CD1c-positive myeloid dendritic cell (primary cell): ENCODE results near the gene EPC2.
"Not testable (repeated sequence)": the region's sequence is repeated elsewhere in the genome, so short reads cannot be mapped to it uniquely, and the experiment has no call there.

ENCODE experiments used
- DNase-seq: peaks from one replicate; pipeline ENCODE4 v3.0.0-alpha.2; 2016; ENCODE audit errors: extremely low spot score

Gene EPC2

DNA sequence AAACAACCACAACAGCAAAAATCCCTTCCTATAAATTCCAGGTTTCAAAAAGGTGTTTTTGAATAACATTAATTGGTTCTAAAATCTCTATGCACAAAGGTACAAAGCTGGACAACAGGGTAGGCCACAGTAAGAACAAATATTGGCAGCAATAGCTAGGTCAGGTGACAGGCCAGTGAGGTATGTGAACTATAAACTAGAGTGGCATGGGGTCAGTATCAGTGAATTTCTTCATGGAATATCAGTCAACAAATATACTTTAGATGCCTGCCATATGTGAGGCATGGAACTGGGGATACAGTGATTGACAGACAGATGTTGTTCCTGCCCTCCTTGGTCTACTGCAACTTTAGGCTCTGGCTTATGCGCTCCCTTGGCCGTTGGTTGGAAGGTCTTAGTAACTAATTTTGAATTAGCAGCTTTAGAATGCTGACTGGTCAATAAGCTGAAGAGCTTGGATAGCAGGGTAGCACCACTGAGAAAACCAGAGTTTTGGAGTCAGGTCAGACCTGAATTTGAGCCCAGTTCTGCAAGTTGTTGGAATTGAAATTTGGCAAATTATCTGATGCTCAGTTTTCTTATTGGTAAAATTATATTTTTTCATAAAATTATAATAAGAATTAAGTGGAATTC, 2.3 kb upstream of the EPC2 start:
- no peak for DNase-seq

DNA sequence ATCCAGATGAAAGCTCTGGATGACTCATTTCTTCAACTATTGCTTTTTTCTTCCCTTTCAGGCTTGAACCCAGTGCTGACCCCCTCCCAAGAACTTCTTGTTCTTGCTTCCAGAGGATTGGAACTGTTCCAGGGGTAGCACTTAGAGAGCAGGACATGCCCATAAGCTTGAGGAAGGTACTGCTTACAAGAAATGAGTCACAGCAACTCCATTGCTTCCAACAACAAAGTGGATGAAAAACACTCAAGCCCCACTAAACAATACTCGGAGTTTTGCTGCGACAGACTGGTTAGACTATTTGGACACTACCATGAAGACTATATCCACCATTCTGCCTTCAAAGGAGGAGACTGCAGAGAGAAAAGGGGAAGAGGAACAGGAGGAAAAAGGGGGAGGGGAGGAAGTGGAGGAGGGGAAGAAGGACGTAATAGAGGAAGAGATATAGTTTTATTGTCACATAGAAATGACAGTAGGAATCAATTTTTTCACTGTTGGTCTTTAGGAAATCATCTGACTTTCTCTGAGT, 1.6 kb upstream of the EPC2 start:
- peak; percentile 58 for DNase-seq

DNA sequence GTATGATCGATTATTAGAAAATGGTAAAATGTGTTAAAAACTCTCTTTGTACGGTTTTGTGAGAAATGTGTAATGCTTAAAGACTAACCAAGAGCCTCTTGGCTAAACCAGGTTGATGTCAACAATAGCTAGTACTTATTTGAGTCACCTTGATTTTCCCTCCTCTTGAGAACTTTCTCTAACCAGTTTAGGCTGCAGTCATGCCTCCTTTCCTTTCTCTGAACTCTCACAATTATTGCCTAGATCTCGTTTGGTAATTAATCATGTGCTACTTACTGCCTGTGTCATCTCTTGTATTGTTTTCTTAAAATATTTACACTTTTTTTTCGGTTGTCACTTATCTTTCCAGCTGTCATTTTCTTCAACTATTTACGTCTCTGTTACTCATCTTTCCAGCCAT, 1.1 kb upstream of the EPC2 start:
- DNase-seq = peak; percentile 40

DNA sequence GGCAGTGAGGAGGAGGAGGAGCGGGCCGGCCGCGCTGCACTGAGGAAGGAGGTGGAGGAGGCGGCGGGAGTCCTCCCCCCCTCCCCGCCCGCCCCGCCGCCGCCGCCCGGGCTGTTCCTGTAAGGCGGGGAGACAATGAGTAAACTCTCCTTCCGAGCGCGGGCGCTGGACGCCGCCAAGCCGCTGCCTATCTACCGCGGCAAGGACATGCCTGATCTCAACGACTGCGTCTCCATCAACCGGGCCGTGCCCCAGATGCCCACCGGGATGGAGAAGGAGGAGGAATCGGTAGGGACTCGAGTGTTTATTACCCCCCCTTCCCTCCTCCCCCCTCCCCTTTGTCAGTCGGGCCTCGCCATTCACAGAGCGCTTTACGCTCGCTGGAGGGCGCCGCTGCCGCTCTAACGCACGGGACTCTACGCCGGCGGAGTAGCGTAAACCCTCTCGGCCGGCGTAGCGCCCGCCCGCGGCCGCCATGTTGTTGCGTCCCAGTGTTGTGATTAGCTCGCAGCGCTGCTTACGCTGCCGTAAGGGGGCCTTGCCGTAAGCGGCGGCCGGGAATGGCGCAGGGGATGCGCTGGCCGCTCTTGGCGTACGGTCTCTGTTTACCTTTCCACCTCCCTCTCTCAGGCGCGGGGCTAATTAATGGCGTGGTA, 460 bp downstream of the EPC2 start:
- DNase-seq = peak; percentile 97

DNA sequence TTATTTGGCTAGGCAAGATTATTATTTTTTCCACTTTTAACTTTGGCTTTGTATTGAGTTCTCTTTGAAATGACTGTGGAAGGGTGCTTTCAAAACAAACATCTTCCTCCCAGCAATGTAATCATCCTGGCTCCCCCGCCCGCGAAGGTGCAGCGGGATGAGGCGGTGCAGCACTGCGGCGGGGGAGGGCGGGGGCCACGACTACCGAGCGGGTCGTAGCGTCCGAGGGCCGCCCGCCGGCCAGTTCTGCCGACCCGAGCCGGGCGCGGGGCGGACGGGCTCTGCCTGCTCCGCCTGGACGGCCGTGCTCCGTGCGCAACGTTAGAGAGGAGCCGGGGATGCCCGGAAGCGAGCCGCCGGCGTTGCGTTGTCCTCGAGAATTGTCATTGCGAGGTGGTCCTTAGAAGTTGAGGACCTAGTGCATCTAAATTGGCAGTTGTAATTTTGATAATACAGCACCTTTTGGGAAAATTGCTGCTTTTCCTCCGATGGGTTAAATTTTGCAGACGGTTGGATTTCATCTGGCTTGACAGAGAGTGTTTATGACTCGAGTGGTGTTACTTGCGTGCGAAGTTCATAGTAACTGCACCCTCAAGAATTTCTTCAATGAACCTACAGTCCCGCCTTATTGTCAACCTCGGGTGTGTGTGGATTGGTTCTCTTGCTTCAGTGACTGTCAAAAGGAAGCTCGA, 1.1 kb downstream of the EPC2 start:
- peak; percentile 93 for DNase-seq

DNA sequence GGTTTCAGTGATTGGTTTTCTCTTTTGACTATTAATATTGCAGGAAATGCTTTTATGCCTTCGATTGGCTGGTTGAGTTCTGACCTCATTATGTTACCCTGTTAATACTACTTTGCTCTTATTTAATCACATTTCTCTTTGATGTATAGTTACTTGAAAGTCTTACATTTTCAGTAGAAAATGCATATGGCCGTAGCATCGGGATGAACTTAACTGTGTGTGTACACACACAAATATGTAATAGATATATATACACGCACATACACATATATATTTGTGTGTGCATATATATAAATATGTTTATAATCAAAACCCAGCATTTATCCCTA, 1.6 kb downstream of the EPC2 start:
- DNase-seq = no peak

DNA sequence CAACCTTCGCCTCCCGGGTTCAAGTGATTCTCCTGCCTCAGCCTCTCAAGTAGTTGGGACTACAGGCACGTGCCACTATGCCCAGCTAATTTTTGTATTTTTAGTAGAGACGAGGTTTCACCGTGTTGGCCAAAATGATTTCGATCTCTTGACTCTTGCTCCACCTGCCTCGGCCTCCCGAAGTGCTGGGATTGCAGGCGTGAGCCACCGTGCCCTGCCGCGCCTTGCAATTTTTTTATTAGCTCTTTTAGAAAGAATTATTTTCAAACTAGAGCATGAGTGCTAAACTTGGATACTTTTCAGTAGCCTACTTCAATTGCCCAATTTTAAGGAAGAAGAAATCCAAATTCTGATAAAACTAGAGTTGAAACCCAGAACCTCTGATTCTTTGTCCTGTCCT, 3.2 kb downstream of the EPC2 start:
- DNase-seq = not testable (repeated sequence)

DNA sequence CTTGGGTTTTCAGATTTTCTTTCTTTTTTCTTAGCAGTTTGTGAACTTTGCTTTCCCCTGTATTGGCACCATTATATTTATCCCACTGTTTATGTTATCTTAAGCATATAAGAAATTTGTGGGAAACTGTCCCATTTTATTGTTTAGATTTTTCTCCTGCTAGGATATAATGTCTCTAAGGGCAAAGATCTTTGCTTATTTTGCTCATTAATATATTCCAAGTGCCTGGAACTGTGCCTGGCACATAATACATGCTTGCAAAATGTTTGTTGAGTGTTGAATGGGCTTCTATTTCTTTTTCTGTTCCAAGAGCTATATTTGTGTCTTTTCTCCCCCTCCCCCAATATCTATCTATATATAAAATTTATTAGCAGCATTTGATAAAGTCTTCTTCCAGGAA, 5.4 kb downstream of the EPC2 start:
- DNase-seq = no peak

DNA sequence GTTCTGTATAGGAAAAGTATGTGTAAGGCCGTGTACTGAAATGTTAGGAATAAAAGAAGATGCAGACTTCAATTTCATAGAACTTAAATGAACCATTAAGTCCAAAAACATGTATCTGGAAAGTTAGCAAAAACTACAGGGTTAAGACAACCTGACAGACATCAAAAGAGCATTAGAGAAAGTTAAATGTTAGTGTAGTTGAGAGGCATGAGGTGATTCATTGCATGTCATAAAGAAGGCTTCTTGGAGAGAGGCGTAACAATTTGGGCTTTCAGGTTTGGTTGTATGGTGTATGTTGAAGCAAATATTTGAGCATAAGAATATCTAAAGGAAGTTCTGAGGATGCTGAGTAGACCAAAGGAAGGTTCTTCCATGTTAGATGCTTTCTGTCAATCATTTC, 6.3 kb downstream of the EPC2 start:
- no peak for DNase-seq

DNA sequence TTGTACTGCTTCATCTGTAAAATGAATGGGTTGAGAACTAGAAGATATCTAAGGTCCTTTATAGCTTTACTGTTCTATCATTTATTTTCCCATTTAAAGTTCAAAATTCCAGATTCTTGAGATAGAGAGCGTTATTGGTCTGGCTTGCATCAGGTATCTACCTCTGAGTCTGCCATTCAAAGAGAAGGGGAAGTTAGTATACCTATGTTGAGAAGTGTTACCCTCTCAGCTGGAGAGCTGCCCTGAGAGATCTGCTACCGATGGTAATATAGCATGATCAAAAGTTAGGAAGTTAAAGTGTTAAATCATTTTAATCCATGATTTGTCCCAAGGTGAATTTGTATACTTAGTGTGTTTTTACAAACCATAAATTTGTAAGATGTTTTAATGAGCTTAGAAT, 7.4 kb downstream of the EPC2 start:
- no peak for DNase-seq

DNA sequence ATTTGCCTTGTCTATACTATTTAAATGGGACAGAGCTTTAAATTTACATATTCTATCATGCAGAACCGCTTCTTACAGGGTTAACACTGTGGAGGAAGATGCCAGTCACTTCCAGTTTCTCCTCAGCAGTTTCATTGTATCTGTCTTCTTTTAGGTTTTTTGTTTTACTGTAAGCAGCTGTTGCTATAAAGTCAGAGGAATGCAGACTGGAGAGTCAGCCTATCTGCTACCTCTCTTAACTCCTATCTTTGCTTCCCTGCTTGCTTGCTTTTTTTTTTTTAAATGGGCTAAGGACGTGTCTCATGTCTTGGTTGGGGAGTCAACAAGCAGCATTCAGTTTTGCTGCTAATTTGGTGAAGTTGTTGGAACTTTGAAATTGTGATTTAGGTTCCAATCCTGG, 8.9 kb downstream of the EPC2 start:
- DNase-seq = peak; percentile 20

DNA sequence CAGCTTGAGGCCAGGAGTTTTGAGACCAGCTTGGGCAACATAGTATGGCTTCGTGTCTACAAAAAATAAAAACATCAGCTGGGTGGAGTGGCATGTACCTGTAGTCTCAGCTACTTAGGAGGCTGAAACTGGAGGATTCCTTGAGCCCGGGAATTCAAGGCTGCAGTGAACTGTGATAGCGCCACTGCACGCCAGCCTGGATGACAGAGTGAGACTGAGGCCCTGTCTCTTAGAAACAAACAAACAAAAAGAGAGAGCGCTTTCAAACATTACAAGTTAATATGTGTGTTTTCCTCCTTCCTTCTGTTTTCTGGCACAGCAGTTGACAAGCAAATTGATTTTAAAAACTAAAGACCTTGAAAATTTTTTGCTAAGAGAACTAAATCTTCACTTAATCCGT, 9.9 kb downstream of the EPC2 start:
- DNase-seq = no peak

DNA sequence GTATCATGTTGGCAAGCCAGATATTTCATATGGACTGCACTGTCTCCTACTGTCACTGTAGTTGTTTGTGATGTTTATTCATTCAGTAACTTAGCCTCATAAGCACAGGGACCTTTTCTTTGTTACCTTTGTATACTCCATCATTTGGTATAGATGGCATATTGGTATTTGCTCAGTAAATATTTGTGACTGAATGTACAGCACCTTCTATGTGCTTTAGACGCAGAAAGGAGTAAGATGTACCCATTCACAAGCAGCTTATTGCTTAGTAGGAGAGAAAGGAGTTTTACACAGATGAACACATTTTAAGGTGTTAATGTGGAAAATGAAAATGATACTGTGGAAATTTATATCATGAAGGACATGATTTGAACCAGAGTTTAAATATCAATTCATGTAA, 12.0 kb downstream of the EPC2 start:
- no peak for DNase-seq

DNA sequence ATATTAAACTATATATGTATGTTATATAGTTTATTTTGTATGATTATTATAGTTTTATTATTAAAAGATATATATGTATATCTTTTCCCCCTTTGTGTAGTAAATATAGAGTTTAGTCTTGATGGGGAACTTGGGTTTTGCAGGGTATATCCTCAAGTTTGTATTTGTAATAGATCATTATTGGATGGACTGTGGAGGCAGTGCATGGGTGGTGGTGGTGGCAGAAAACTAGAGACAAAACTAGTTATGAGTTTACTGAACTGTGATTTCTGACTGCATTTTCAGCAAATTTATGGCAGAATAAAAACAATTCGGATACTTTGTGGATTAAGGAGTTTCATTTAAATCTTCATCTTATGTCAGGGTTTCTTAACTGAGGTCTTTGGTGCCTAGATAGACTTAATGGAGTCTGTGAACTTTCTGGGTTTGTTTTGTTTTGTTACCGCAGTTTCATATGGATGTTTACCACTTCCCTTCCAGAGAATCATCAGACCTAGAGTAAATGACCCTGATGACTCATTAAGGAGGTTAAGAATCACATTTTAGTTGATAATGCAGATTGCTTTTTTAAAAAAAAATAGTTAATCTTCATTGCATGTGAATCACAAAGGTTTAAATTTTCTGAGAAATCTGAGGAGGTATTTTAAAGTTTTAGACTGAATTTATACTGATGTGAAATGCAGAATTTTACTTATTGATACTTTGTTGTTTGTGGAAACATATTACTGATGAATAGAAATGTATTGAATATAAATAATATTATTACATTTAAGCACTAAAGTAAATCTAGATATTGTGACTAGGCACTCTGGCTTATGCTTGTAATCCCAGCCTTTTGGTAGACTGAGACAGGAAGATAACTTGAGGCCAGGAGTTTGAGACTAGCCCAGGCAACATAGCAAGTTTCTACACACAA, 14.5 kb downstream of the EPC2 start:
- peak; percentile 91 for DNase-seq

DNA sequence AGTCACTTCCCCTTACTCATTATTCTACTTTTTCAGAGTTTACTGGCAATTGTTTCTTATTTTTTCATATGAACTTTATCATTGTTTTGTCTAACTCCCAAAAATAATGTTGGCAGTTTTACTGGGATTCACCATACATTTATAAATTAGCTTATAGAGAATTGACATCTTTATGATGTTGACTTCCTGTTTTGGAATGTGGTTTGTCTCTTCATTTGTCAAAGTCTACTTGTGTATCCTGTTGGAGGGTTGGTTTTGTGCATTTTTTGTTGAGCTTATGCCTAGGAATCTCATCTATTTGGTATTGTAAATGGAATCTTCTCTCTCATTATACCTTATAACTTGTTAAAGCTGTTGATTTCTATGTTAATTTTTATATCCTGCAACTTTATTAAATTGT, 16.4 kb downstream of the EPC2 start:
- DNase-seq = peak; percentile 22

DNA sequence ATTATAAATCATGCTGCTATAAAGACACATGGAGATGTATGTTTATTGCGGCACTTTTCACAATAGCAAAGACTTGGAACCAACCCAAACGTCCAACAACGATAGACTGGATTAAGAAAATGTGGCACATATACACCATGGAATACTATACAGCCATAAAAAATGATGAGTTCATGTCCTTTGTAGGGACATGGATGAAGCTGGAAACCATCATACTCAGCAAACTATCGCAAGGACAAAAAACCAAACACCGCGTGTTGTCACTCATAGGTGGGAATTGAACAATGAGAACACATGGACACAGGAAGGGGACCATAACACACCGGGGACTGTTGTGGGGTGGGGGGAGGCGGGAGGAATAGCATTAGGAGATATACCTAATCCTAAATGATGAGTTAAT, 17.8 kb downstream of the EPC2 start:
- DNase-seq = not testable (repeated sequence)

DNA sequence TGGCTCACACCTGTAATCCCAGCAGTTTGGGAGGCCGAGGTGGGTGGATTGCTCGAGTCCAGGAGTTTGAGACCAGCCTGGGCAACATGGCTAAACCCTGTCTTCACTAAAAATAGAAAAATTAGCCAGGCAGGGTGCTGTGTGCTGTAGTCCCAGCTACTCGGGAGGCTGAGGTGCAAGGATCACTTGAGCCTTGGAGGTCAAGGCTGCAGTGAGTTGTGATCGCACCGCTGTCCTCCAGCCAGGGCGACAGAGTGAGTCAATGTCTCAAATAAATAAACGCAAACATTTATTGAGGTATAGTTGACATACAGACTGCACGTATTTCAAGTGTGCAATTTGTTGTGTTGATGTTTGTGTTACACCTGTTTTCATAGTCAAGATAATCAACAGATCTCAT, 19.7 kb downstream of the EPC2 start:
- DNase-seq = no peak

DNA sequence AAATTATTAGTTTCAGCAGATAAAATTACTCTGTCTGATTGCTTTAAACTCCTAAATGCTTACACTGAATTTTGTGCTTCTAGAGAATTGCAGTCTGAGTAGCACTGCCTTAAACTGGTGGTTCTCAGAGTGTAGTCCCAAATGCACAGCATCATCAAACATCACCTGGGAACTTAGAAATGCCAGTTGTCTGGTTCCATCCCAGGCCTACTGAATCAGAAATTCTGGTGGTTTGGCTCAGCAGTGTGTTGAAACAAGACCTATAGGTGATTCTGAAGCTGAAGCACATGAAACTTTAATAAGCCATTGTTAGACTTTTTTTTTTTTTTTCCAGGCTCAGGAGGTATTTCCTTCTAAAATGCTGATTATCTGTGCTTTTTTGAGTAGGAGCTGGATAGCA, 22.0 kb downstream of the EPC2 start:
- no peak for DNase-seq

DNA sequence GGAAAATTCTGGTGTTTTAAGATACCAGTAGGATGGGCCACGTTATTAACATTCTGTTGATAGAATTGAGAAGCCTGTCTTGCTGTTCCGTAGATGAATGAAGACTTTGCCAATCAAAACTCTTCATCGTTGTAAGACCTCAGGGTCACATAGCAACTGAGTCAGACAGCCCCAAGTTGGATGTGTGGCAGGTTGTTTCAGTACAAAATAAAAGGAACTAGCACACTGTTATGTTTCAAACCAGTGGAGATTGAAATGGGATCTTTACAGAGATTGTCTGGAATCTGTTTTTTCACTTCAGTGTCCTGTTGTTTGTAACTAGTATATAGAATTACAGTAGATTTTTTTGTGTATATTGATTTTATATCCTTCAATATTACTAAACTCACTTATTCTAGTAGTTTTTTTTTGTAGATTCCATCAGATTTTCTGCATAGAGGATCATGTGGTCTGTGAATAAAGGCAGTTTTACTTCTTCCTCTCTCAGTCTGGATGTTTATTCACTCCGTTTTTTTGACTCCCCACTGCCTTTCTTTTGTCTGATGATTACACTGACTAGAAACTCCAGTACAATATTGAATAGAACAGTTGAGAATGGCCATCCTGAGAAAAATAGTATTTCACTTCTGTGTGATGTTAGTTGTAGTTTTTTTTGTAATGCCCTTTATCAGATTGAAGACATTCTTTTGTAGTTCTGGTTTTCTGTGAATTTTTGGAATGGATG, 22.7 kb downstream of the EPC2 start:
- DNase-seq = no peak

DNA sequence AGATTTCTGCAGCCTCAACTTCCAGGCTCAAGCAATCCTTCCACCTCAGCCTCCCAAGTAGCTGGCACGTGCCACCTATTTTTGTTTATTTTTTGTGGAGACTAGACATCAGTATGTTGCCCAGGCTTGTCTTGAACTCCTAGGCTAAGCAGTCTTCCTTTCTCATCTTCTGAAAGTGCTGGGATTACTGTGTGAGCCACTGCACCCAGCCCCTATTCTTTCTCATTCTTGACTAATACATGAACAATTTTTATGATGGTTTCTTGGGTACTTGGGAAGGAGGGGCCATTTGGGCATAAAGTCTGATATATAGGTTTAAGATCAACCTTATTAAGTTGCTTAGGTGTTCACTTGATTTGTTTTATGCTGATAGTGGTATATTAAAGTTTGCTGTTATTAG, 26.2 kb downstream of the EPC2 start:
- DNase-seq = no peak
